LNCaP clone FGC (cell line): ENCODE measurements around the gene CCSER1.
"Not testable (repeated sequence)": the region's sequence is repeated elsewhere in the genome, so short reads cannot be mapped to it uniquely, and the experiment has no call there.

Experiments
- DNase-seq: peaks from one replicate; pipeline ENCODE4 v3.0.0-alpha.2; 2011; ENCODE audit warnings: low read depth
- H3K4me3 ChIP-seq: 2 replicates; pipeline ENCODE4 v1.5.1; 2011; ENCODE audit warnings: mild to moderate bottlenecking, low read depth, low read length, control low read depth
- CTCF ChIP-seq: IDR thresholded peaks from 2 replicates; pipeline ENCODE4 v1.5.1; 2012; ENCODE audit warnings: mild to moderate bottlenecking; ENCODE audit not compliant: control insufficient read depth, insufficient read depth; ENCODE audit errors: extremely low read depth

CCSER1 gene

GRCh38 chr4:91147067-91147466, 1019.9 kb downstream of the CCSER1 start:
- no peak for TF ChIP-seq CTCF
- H3K4me3 ChIP-seq, result no peak overlapping the region

GRCh38 chr4:91154041-91154440, 1026.8 kb downstream of the CCSER1 start:
- not testable (repeated sequence) for H3K4me3 ChIP-seq, DNase-seq

More at GRCh38 chr4:91147067-91147466, 1019.9 kb downstream of the CCSER1 start:
- no peak for DNase-seq

- not testable (repeated sequence) for DNase-seq, H3K4me3 ChIP-seq
These were observed 1040.9 kb downstream of the CCSER1 start for GRCh38 chr4:91167864-91168653.

GRCh38 chr4:91170768-91171167, 1043.6 kb downstream of the CCSER1 start:
- no peak for TF ChIP-seq CTCF
- DNase-seq, result no peak
- no peak overlapping the region for H3K4me3 ChIP-seq

GRCh38 chr4:91171217-91171616, 1044.0 kb downstream of the CCSER1 start:
- H3K4me3 ChIP-seq, result no peak overlapping the region
- peak; percentile 28 for DNase-seq
- TF ChIP-seq CTCF, result no peak

- not testable (repeated sequence) for DNase-seq
These were observed 1057.9 kb downstream of the CCSER1 start for GRCh38 chr4:91185061-91185460.

GRCh38 chr4:91198951-91199350, 1071.8 kb downstream of the CCSER1 start:
- DNase-seq, result no peak
- TF ChIP-seq CTCF, result no peak
- peak overlapping the region; percentile 28 for H3K4me3 ChIP-seq

More at GRCh38 chr4:91185061-91185460, 1057.9 kb downstream of the CCSER1 start:
- H3K4me3 ChIP-seq, result not testable (repeated sequence)

GRCh38 chr4:91207535-91207934, 1080.3 kb downstream of the CCSER1 start:
- H3K4me3 ChIP-seq, result no peak overlapping the region
- TF ChIP-seq CTCF, result no peak
- no peak for DNase-seq

- DNase-seq, result no peak
- TF ChIP-seq CTCF, result no peak
These were observed 1085.0 kb downstream of the CCSER1 start for GRCh38 chr4:91212211-91212610.

GRCh38 chr4:91217831-91218403, 1090.7 kb downstream of the CCSER1 start:
- not testable (repeated sequence) for H3K4me3 ChIP-seq, DNase-seq

More at GRCh38 chr4:91212211-91212610, 1085.0 kb downstream of the CCSER1 start:
- H3K4me3 ChIP-seq, result no peak overlapping the region
